ENCODE measurements around the gene ISL1.

Gene ISL1

GRCh38 chr5:51398875-51399642, 15.8 kb downstream of the ISL1 start:
- no peak for TF ChIP-seq CTCF (conservative IDR thresholded peaks at IDR 0.05; ENCODE audit: low read depth, low read length)
- no peak for DNase-seq (ENCODE audit: low read depth)
- H3K4me3 ChIP-seq (ENCODE audit: low read depth, low read length), result no peak overlapping the region

GRCh38 chr5:51399643-51400006, 16.4 kb downstream of the ISL1 start:
- H3K4me3 ChIP-seq (ENCODE audit: low read depth, low read length), result no peak overlapping the region
- DNase-seq (ENCODE audit: low read depth), result no peak
- no peak for TF ChIP-seq CTCF (conservative IDR thresholded peaks at IDR 0.05; ENCODE audit: low read depth, low read length)

- DNase-seq (ENCODE audit: low read depth), result no peak
- TF ChIP-seq CTCF (conservative IDR thresholded peaks at IDR 0.05; ENCODE audit: low read depth, low read length), result no peak
- no peak overlapping the region for H3K4me3 ChIP-seq (ENCODE audit: low read depth, low read length)
These were observed 21.0 kb downstream of the ISL1 start for GRCh38 chr5:51404255-51404654.

- H3K4me3 ChIP-seq (ENCODE audit: low read depth, low read length), result no peak overlapping the region
- TF ChIP-seq CTCF (conservative IDR thresholded peaks at IDR 0.05; ENCODE audit: low read depth, low read length), result no peak
- DNase-seq (ENCODE audit: low read depth), result no peak
These were observed 28.7 kb downstream of the ISL1 start for GRCh38 chr5:51411921-51412325.

GRCh38 chr5:51414516-51414915, 31.3 kb downstream of the ISL1 start:
- TF ChIP-seq CTCF (conservative IDR thresholded peaks at IDR 0.05; ENCODE audit: low read depth, low read length), result no peak
- no peak overlapping the region for H3K4me3 ChIP-seq (ENCODE audit: low read depth, low read length)
- no peak for DNase-seq (ENCODE audit: low read depth)

- H3K4me3 ChIP-seq (ENCODE audit: low read depth, low read length), result no peak overlapping the region
- TF ChIP-seq CTCF (conservative IDR thresholded peaks at IDR 0.05; ENCODE audit: low read depth, low read length), result no peak
- no peak for DNase-seq (ENCODE audit: low read depth)
These were observed 32.9 kb downstream of the ISL1 start for GRCh38 chr5:51416149-51416548.

- DNase-seq (ENCODE audit: low read depth), result no peak
These were observed 49.9 kb downstream of the ISL1 start for GRCh38 chr5:51433052-51433710.

More at GRCh38 chr5:51433052-51433710, 49.9 kb downstream of the ISL1 start:
- TF ChIP-seq CTCF (conservative IDR thresholded peaks at IDR 0.05; ENCODE audit: low read depth, low read length), result no peak
- H3K4me3 ChIP-seq (ENCODE audit: low read depth, low read length), result no peak overlapping the region
